Muscle layer of colon (tissue), 2 donors: Measurements from ENCODE around the gene RWDD2A.

Experiments
- H3K27ac ChIP-seq: one replicate; pipeline ENCODE4 v1.7.0; 2013; ENCODE audit warnings: low read depth, mild to moderate bottlenecking, low read length, moderate library complexity
- H3K27me3 ChIP-seq, 2 donors: one replicate each; pipeline ENCODE4 v1.7.0; 2013; ENCODE audit warnings: low read length in 2 of 2, mild to moderate bottlenecking in 2 of 2; ENCODE audit not compliant: insufficient read depth in 2 of 2, control insufficient read depth in 1 of 2
- H3K36me3 ChIP-seq: one replicate; pipeline ENCODE4 v1.7.0; 2013; ENCODE audit warnings: mild to moderate bottlenecking, low read length; ENCODE audit not compliant: insufficient read depth
- H3K4me1 ChIP-seq: one replicate; pipeline ENCODE4 v1.7.0; 2013; ENCODE audit warnings: mild to moderate bottlenecking, low read length; ENCODE audit not compliant: insufficient read depth
- H3K4me3 ChIP-seq, 2 donors: one replicate each; pipeline ENCODE4 v1.7.0; 2013; ENCODE audit warnings: low read length in 2 of 2, low read depth in 1 of 2, mild to moderate bottlenecking in 1 of 2, moderate library complexity in 1 of 2
- H3K9ac ChIP-seq: one replicate; pipeline ENCODE4 v1.7.0; 2013; ENCODE audit warnings: low read length
- H3K9me3 ChIP-seq: one replicate; pipeline ENCODE4 v1.7.0; 2013; ENCODE audit warnings: mild to moderate bottlenecking, low read length
- donor health status: abdominal sarcoma.
- donor health status: Adenocarcinoma of cecum.

RWDD2A gene

GRCh38 chr6:83199863-83200225 lies 6.7 kb downstream of the RWDD2A start:
- no peaks in the 10 kb centered on the region for H3K4me1 ChIP-seq
- no peaks in the 10 kb centered on the region for H3K27me3 ChIP-seq
- peaks cover 11% of the 10 kb centered on the region for H3K36me3 ChIP-seq
- H3K9ac ChIP-seq = no peak overlapping the region
- H3K4me3 ChIP-seq = no peak overlapping the region
- H3K27ac ChIP-seq = no peak overlapping the region
- H3K9me3 ChIP-seq = no peaks in the 10 kb centered on the region

GRCh38 chr6:83202031-83202430 lies 8.9 kb downstream of the RWDD2A start:
- no peak overlapping the region for H3K4me3 ChIP-seq

GRCh38 chr6:83215131-83216047 lies 22.2 kb downstream of the RWDD2A start:
- H3K4me3 ChIP-seq = no peak overlapping the region
- H3K9me3 ChIP-seq = no peaks in the 10 kb centered on the region
- no peaks in the 10 kb centered on the region for H3K36me3 ChIP-seq
- H3K27me3 ChIP-seq = no peaks in the 10 kb centered on the region
- H3K9ac ChIP-seq = no peak overlapping the region
- H3K4me1 ChIP-seq = no peaks in the 10 kb centered on the region
- H3K27ac ChIP-seq = no peak overlapping the region

More at GRCh38 chr6:83202031-83202430, 8.9 kb downstream of the RWDD2A start:
- no peaks in the 10 kb centered on the region for H3K4me1 ChIP-seq
- no peak overlapping the region for H3K27ac ChIP-seq
- no peaks in the 10 kb centered on the region for H3K27me3 ChIP-seq
- no peak overlapping the region for H3K9ac ChIP-seq
- H3K9me3 ChIP-seq = no peaks in the 10 kb centered on the region
- peaks cover 6% of the 10 kb centered on the region for H3K36me3 ChIP-seq

GRCh38 chr6:83216806-83217205 lies 23.6 kb downstream of the RWDD2A start:
- no peak overlapping the region for H3K4me3 ChIP-seq

GRCh38 chr6:83218646-83219045 lies 25.5 kb downstream of the RWDD2A start:
- Histone ChIP-seq H3K4me1 (no peaks in the 10 kb centered on the region), H3K4me3 (no peak overlapping the region), H3K27me3 (no peaks in the 10 kb centered on the region), H3K36me3 (no peaks in the 10 kb centered on the region), H3K9me3 (no peaks in the 10 kb centered on the region), H3K27ac (no peak overlapping the region), H3K9ac (no peak overlapping the region)

More at GRCh38 chr6:83216806-83217205, 23.6 kb downstream of the RWDD2A start:
- H3K4me1 ChIP-seq = no peaks in the 10 kb centered on the region
- H3K27ac ChIP-seq = no peak overlapping the region
- no peaks in the 10 kb centered on the region for H3K27me3 ChIP-seq
- no peaks in the 10 kb centered on the region for H3K9me3 ChIP-seq
- no peak overlapping the region for H3K9ac ChIP-seq
- H3K36me3 ChIP-seq = no peaks in the 10 kb centered on the region

GRCh38 chr6:83220121-83220520 lies 27.0 kb downstream of the RWDD2A start:
- H3K4me1 ChIP-seq = no peaks in the 10 kb centered on the region

GRCh38 chr6:83221276-83221675 lies 28.1 kb downstream of the RWDD2A start:
- H3K9me3 ChIP-seq = no peaks in the 10 kb centered on the region
- H3K9ac ChIP-seq = no peak overlapping the region
- H3K36me3 ChIP-seq = no peaks in the 10 kb centered on the region
- H3K27me3 ChIP-seq = no peaks in the 10 kb centered on the region
- H3K4me1 ChIP-seq = no peaks in the 10 kb centered on the region
- no peak overlapping the region for H3K27ac ChIP-seq
- no peak overlapping the region for H3K4me3 ChIP-seq

More at GRCh38 chr6:83220121-83220520, 27.0 kb downstream of the RWDD2A start:
- Histone ChIP-seq H3K9me3 (no peaks in the 10 kb centered on the region), H3K36me3 (no peaks in the 10 kb centered on the region), H3K27ac (no peak overlapping the region), H3K4me3 (no peak overlapping the region), H3K27me3 (no peaks in the 10 kb centered on the region), H3K9ac (no peak overlapping the region)

- Histone ChIP-seq H3K4me3 (no peak overlapping the region), H3K36me3 (no peaks in the 10 kb centered on the region), H3K9ac (no peak overlapping the region), H3K27me3 (no peaks in the 10 kb centered on the region), H3K4me1 (no peaks in the 10 kb centered on the region), H3K9me3 (no peaks in the 10 kb centered on the region), H3K27ac (no peak overlapping the region)
These were observed 28.8 kb downstream of the RWDD2A start for GRCh38 chr6:83221889-83222479.

- Histone ChIP-seq H3K27me3 (no peaks in the 10 kb centered on the region), H3K9ac (no peak overlapping the region)
These were observed 33.4 kb downstream of the RWDD2A start for GRCh38 chr6:83226517-83226916.

GRCh38 chr6:83231146-83231545 lies 38.0 kb downstream of the RWDD2A start:
- Histone ChIP-seq H3K9ac (no peak overlapping the region), H3K27ac (no peak overlapping the region), H3K27me3 (no peaks in the 10 kb centered on the region), H3K4me3 (no peak overlapping the region), H3K36me3 (no peaks in the 10 kb centered on the region), H3K9me3 (no peaks in the 10 kb centered on the region), H3K4me1 (no peaks in the 10 kb centered on the region)

More at GRCh38 chr6:83226517-83226916, 33.4 kb downstream of the RWDD2A start:
- H3K9me3 ChIP-seq = no peaks in the 10 kb centered on the region
- no peak overlapping the region for H3K27ac ChIP-seq
- H3K36me3 ChIP-seq = no peaks in the 10 kb centered on the region
- no peak overlapping the region for H3K4me3 ChIP-seq
- H3K4me1 ChIP-seq = no peaks in the 10 kb centered on the region

- Histone ChIP-seq H3K27ac (no peak overlapping the region), H3K4me1 (no peaks in the 10 kb centered on the region), H3K9ac (no peak overlapping the region), H3K9me3 (no peaks in the 10 kb centered on the region), H3K36me3 (no peaks in the 10 kb centered on the region), H3K27me3 (no peaks in the 10 kb centered on the region), H3K4me3 (no peak overlapping the region)
These were observed 54.3 kb downstream of the RWDD2A start for GRCh38 chr6:83247471-83247870.
